Activated CD4-positive, alpha-beta T cell treated with anti-CD3 and anti-CD28 coated beads, Interleukin-2, amount 50 U/mL, for 4 hours (primary cell): ENCODE measurements around the gene COQ8A.

Experiments used
- DNase-seq, 2 experiments: peaks; one replicate each; pipeline ENCODE4 v3.0.0-alpha.2; 2020

COQ8A gene

DNA sequence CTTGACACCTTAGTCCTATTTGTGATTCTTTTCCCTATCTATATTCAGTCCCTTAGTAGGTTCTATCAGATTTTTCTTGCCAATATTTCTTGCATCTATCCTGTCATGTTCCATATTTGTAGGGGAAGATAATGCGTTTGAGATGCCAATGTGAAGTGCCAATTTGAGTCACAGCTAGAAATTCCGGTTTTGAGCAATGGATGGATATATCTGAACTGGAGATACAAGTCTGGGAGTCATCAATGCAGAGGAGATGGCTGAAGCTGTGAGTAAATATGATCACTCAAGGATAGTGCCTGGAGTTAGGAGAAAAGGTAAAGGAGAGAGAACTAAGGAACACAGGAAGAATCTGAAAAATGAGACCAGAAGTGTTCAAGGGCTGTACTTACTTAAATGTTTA lies 93.8 kb downstream of the COQ8A start:
- no peak for DNase-seq

- no peak for DNase-seq
Observed at GRCh38 chr1:227035316-227035715, 95.2 kb downstream of the COQ8A start.

DNA sequence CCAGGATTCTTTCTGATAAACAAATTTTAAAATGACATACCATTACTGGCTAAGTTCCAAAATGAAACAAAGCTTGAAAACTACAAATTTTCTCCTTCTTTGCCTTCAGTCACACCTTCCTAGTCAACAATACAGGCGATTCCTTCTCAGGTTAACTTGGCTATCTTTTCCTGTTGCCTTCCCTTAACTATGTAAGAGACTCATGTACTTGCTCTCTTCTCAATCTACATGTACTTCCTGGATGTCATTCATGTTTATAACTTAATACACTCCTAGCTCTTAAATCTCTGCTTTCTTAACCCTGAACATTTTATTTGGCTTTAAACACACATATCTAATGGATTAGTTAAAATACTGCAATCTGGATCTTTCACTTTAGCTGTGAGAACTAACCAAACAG lies 97.0 kb downstream of the COQ8A start:
- DNase-seq = no peak
